HG03108 (cell line): ENCODE results near the gene FRMD5.

Experiments used
- ATAC-seq: cut with Tn5 transposase; IDR thresholded peaks from one replicate; pipeline ENCODE4 v1.9.1; 2021; ENCODE audit warnings: moderate library complexity; ENCODE audit not compliant: unreplicated experiment

Gene FRMD5

GRCh38 chr15:43931790-43932435, 263.2 kb downstream of the FRMD5 start:
- no peak for ATAC-seq

- ATAC-seq: no peak
These were observed 264.0 kb downstream of the FRMD5 start for GRCh38 chr15:43931119-43931518.

- ATAC-seq: no peak
These were observed 264.5 kb downstream of the FRMD5 start for GRCh38 chr15:43930556-43930955.

- ATAC-seq: no peak
These were observed 265.0 kb downstream of the FRMD5 start for GRCh38 chr15:43930079-43930478.

GRCh38 chr15:43928152-43928551, 266.9 kb downstream of the FRMD5 start:
- ATAC-seq: no peak

GRCh38 chr15:43927203-43927602, 267.9 kb downstream of the FRMD5 start:
- ATAC-seq: no peak

GRCh38 chr15:43923553-43923952, 271.5 kb downstream of the FRMD5 start:
- no peak for ATAC-seq

GRCh38 chr15:43922021-43922420, 273.1 kb downstream of the FRMD5 start:
- ATAC-seq: no peak

- ATAC-seq: no peak
These were observed 274.3 kb downstream of the FRMD5 start for GRCh38 chr15:43920815-43921214.

- ATAC-seq: no peak
These were observed 274.8 kb downstream of the FRMD5 start for GRCh38 chr15:43920254-43920600.

GRCh38 chr15:43919540-43920253, 275.4 kb downstream of the FRMD5 start:
- ATAC-seq: no peak

- ATAC-seq: no peak
These were observed 276.4 kb downstream of the FRMD5 start for GRCh38 chr15:43918717-43919116.

GRCh38 chr15:43916326-43916660, 278.8 kb downstream of the FRMD5 start:
- no peak for ATAC-seq

- ATAC-seq: no peak
These were observed 279.3 kb downstream of the FRMD5 start for GRCh38 chr15:43915631-43916325.

- no peak for ATAC-seq
These were observed 281.1 kb downstream of the FRMD5 start for GRCh38 chr15:43913941-43914340.

GRCh38 chr15:43913026-43913780, 281.9 kb downstream of the FRMD5 start:
- ATAC-seq: no peak

- ATAC-seq: no peak
These were observed 282.9 kb downstream of the FRMD5 start for GRCh38 chr15:43912208-43912607.

- no peak for ATAC-seq
These were observed 283.8 kb downstream of the FRMD5 start for GRCh38 chr15:43911235-43911781.

GRCh38 chr15:43908516-43909050, 286.5 kb downstream of the FRMD5 start:
- no peak for ATAC-seq

- no peak for ATAC-seq
These were observed 289.3 kb downstream of the FRMD5 start for GRCh38 chr15:43905755-43906154.

- ATAC-seq: no peak
These were observed 291.2 kb downstream of the FRMD5 start for GRCh38 chr15:43903864-43904290.
